Effector memory CD4-positive, alpha-beta T cell (primary cell): ENCODE results near the gene CIBAR2.

Source experiments
- DNase-seq, 3 donors: peaks; one replicate each; pipeline ENCODE4 v3.0.0-alpha.2; 2020
- H3K27ac ChIP-seq: 2 replicates; pipeline ENCODE4 v1.7.0; 2013; ENCODE audit warnings: mild to moderate bottlenecking, low read length, moderate library complexity; ENCODE audit not compliant: insufficient read depth, poor library complexity, severe bottlenecking
- H3K27me3 ChIP-seq: replicated peaks from 2 replicates; pipeline ENCODE4 v1.7.0; 2013; ENCODE audit warnings: mild to moderate bottlenecking, low read length; ENCODE audit not compliant: insufficient read depth, control insufficient read depth, poor library complexity, severe bottlenecking
- H3K36me3 ChIP-seq: 2 replicates; pipeline ENCODE4 v1.7.0; 2013; ENCODE audit warnings: mild to moderate bottlenecking, low read length, moderate library complexity; ENCODE audit not compliant: control insufficient read depth, insufficient read depth
- H3K4me1 ChIP-seq: 2 replicates; pipeline ENCODE4 v1.7.0; 2013; ENCODE audit warnings: low read length, mild to moderate bottlenecking; ENCODE audit not compliant: control insufficient read depth, insufficient read depth, poor library complexity, severe bottlenecking
- H3K4me3 ChIP-seq: 2 replicates; pipeline ENCODE4 v1.7.0; 2013; ENCODE audit warnings: low read length, low read depth, mild to moderate bottlenecking; ENCODE audit not compliant: insufficient read depth, poor library complexity, severe bottlenecking
- H3K9me3 ChIP-seq: 2 replicates; pipeline ENCODE4 v1.7.0; 2013; ENCODE audit warnings: mild to moderate bottlenecking, low read length, moderate library complexity; ENCODE audit not compliant: control insufficient read depth

The CIBAR2 gene

DNA sequence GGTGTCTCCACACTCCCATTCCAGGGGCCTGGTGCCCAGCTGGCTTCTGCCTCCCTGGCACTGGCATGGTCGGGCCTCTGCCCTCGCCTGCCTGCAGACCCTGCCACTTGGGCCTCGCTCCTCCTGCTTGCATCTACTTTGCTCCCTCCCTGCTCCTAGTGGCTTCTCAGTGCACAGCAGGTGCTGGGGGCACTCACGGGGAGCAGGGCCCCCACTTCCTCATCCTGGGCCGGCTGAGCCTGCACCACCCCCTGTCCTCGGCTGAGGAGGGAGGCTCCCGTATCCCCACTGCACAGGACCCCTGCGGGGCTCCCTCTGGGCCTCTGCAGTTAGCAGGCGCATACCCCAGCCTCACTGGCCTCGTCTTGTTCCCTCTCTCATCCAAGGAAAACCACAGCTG is 35.2 kb downstream of the CIBAR2 start:
- no peak for DNase-seq
- Histone ChIP-seq H3K4me3 (no peak overlapping the region), H3K27ac (no peak overlapping the region), H3K27me3 (no peaks in the 10 kb centered on the region), H3K4me1 (no peaks in the 10 kb centered on the region), H3K36me3 (peaks cover 22% of the 10 kb centered on the region), H3K9me3 (no peaks in the 10 kb centered on the region)

DNA sequence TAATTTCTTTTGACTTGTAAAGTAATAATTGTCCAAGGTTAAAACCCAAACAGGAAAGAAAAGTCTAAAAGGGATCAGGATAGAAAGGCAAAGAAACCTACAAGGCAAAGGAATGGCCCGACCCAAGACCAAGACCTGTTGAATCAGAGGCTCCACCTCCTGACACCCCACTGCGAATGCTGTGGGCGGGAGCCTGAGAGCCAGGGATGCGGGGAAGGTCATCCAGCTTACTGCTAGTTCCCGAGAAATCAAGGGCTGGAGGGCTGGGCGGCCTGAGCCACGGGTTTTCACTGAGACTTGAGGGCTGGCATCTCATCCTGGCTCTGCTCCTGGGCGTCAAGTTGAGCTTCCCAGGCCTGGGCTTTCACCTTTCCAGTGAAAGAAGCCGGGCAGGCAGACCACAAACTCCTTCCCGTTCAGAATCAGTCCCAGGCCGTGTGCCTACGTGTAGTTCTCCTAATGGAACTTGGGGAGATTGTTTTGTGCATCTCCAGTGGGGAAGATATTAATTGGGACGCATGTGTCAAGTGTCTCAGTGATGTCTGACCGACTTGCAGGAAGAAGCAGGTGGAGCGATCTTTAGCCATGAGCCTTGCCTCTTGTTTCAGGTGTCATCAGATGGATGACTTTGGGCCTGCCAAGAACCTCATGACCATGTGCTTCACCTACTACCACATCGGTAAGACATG is 36.9 kb downstream of the CIBAR2 start:
- Histone ChIP-seq H3K4me1 (no peaks in the 10 kb centered on the region), H3K36me3 (peaks cover 30% of the 10 kb centered on the region), H3K4me3 (no peak overlapping the region), H3K9me3 (no peaks in the 10 kb centered on the region), H3K27ac (no peak overlapping the region), H3K27me3 (no peaks in the 10 kb centered on the region)
- DNase-seq = no peak

DNA sequence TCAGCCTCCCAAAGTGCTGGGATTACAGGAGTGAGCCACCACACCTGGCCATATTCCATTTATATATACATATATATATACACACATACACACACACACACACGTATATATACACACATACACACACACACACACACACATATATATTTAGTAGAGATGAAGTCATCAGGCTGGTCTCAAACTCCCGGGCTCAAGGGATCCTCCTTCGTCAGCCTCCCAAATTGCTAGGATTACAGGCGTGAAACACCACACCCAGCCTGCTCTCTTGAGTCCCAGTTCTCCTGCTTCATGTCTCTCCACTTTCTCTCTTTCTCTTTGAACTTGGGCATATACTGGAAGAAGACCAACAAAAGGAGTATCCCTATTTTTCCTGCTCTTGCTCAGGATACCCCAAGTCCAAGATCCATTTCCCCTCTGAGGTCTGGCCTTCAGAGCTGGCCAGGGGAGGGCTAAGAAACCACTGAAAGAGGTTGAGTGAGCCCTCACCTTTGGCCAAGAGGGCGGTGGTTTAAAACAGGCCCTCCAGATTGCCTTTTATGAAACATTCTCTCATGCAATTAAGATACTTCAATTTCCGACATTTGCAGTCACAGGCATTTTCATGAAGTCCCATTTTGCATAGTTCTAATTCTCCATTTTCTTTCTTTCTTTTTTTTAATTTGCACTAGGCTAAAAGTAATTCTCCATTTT is 37.9 kb downstream of the CIBAR2 start:
- no peak overlapping the region for H3K4me3 ChIP-seq
- no peak overlapping the region for H3K27ac ChIP-seq
- no peaks in the 10 kb centered on the region for H3K27me3 ChIP-seq
- DNase-seq = no peak
- H3K36me3 ChIP-seq = peaks cover 37% of the 10 kb centered on the region
- no peaks in the 10 kb centered on the region for H3K9me3 ChIP-seq
- no peaks in the 10 kb centered on the region for H3K4me1 ChIP-seq

DNA sequence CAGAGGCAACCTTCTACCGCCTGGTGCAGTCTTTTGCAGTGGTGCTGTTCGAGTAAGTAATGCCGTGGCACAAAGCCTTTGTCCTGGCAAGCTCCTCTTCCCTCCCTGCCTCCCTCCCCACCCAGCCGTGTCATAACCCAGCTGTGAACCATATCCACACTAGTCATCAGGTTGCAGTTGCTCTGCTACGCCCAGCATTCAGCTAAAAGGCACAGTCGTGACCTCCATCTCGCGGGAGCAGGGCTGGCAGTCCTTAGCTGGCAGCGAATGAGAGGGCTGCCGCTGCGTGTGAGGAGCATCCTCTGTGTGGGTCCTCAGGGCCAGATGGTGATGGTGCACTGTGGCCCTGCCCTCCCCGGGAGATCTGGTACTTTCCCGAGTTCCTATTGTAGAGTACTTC is 39.3 kb downstream of the CIBAR2 start:
- no peak overlapping the region for H3K4me3 ChIP-seq
- peaks cover 32% of the 10 kb centered on the region for H3K36me3 ChIP-seq
- no peaks in the 10 kb centered on the region for H3K27me3 ChIP-seq
- H3K9me3 ChIP-seq = no peaks in the 10 kb centered on the region
- no peak overlapping the region for H3K27ac ChIP-seq
- DNase-seq = no peak
- no peaks in the 10 kb centered on the region for H3K4me1 ChIP-seq

DNA sequence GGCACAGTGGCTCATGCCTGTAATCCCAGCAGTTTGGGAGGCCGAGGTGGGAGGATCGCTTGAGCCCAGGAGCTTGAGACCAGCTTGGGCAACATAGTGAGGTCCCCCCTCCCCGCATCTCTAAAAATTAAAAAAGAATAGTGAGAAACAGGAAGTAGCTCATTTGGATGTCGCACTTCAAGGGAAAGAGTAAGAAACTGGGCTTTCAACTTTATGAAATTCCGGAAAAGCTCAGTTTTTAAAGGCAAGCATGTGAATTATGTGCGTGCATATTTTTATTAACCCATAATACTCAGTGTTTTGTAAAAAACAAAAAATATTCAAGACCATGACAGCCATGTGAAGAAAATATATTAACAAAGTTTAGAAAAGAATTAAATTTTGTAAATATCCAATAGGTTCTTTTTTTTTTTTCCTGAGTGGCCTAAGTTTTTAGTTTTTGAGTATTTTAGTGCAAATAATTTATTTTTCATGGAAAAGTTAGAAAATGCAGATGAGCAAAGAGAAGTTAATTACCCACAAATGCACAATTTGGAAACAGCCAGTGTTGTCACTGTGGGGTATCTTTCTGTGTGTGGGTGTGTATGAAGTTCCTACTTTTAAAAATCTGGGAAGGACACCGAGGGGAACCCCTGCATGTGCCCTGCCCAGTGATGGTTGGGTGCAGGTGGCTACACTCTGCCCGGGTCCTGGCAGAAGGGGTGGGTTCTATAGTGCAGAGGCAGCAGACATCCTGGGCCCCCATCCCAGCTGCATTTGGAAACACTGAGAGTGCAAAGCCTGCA is 40.0 kb downstream of the CIBAR2 start:
- H3K4me1 ChIP-seq = no peaks in the 10 kb centered on the region
- no peaks in the 10 kb centered on the region for H3K9me3 ChIP-seq
- no peaks in the 10 kb centered on the region for H3K27me3 ChIP-seq
- H3K36me3 ChIP-seq = peaks cover 35% of the 10 kb centered on the region
- no peak for DNase-seq
- no peak overlapping the region for H3K4me3 ChIP-seq
- H3K27ac ChIP-seq = no peak overlapping the region

DNA sequence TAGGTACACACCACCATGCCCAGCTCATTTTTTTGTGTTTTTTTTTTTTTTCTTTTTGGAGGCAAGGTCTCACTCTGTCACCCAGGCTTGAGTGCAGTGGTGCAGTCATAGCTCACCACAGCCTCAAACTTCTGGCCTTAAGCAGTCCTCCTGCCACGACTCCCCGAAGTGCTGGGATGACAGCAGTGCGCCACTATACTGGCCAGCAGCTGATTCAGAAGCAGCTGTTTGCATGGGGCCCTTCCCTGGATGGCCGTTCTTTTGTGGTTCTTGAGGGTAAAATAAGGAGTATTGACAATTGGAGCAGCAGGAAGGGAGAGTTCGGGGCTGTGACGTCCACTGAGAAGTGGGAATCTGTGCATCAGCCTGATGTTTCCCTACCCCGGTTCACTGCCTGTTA is 43.1 kb downstream of the CIBAR2 start:
- DNase-seq = no peak
- Histone ChIP-seq H3K9me3 (no peaks in the 10 kb centered on the region), H3K4me3 (no peak overlapping the region), H3K4me1 (no peaks in the 10 kb centered on the region), H3K27ac (no peak overlapping the region), H3K27me3 (no peaks in the 10 kb centered on the region), H3K36me3 (peaks cover 45% of the 10 kb centered on the region)

DNA sequence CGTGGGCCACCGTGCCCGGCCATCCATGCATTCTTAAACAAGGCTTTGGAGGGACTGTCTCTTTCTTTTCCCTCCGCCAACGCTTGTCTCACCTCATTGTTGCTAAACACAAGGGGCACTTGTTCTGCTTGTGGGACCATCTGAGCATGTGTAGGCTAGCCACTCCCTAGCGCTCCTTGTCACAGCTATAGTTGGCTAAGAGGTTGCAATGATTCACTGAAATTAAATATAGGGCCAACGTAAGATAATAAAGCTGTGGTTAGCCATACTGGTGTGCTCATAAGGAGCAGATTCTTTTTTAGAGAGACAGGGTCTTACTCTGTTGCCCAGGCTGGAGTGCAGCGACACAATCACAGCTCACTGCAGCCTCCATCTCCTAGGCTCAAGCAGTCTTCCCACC is 43.5 kb downstream of the CIBAR2 start:
- no peaks in the 10 kb centered on the region for H3K9me3 ChIP-seq
- H3K4me1 ChIP-seq = no peaks in the 10 kb centered on the region
- DNase-seq = no peak
- no peaks in the 10 kb centered on the region for H3K27me3 ChIP-seq
- peaks cover 43% of the 10 kb centered on the region for H3K36me3 ChIP-seq
- H3K27ac ChIP-seq = no peak overlapping the region
- H3K4me3 ChIP-seq = no peak overlapping the region

DNA sequence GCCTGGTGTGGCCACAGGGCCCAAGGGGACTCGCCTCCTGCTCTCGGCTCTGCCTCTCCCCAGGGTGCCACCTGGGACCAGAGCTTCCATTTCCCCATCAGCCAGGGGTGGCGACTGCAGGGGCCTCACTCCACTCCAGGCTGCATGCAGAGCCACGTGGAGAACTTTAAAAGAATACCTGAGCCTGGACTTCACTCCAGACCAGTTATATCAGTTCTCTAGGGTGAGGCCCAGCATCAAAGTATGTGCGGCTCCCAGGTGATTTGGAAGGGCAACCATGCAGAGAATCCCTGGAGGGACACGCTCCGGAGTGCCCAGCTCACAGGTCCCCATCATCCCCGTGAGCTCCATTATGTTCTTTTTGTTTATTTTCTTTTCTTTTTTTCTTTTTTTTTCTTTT is 44.8 kb downstream of the CIBAR2 start:
- H3K4me1 ChIP-seq = no peaks in the 10 kb centered on the region
- no peak overlapping the region for H3K4me3 ChIP-seq
- peaks cover 34% of the 10 kb centered on the region for H3K36me3 ChIP-seq
- H3K27me3 ChIP-seq = no peaks in the 10 kb centered on the region
- no peak overlapping the region for H3K27ac ChIP-seq
- H3K9me3 ChIP-seq = no peaks in the 10 kb centered on the region
- no peak for DNase-seq

DNA sequence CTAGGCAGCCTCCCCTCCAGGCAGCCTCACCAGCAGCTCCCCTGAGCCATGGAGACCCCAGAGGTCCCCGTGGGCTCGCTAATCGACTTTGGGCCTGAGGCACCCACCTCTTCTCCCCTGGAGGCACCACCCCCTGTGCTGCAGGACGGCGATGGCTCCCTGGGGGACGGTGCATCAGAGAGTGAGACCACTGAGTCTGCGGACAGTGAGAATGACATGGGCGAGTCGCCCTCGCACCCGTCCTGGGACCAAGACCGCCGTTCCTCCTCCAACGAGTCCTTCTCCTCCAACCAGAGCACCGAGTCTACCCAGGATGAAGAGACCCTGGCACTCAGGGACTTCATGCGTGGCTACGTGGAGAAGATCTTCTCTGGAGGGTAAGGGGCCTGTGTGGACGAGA is 45.2 kb downstream of the CIBAR2 start:
- Histone ChIP-seq H3K9me3 (no peaks in the 10 kb centered on the region), H3K27me3 (no peaks in the 10 kb centered on the region), H3K4me3 (no peak overlapping the region), H3K4me1 (no peaks in the 10 kb centered on the region), H3K36me3 (peaks cover 34% of the 10 kb centered on the region), H3K27ac (no peak overlapping the region)
- no peak for DNase-seq

DNA sequence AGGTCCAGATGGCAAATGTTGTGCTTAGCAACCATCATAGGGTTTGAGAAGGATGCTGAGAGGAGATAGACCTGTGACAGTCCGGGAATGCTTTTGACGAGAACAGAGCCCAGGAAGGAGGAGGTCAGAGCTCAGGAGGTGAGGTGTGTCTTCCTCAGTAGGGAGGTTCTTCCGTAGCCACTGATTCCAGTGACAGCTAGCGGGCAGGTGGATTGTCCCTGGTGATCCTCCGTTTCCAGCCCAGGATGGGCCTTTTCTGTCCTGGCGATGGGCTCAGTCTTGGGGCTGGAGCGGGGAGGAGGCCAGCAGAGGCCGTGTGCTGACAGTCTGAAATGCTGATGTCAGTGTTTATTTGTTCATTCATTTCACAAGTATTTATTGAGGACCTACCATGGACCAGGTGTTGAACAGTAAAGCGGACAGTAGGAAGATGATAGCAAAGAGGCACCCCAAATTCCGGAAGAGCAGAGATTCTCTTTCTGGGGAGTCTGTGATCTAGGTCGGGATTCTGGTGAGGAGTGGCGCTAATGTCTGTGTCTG is 45.9 kb downstream of the CIBAR2 start:
- H3K27ac ChIP-seq = no peak overlapping the region
- H3K4me3 ChIP-seq = no peak overlapping the region
- no peak for DNase-seq
- no peaks in the 10 kb centered on the region for H3K4me1 ChIP-seq
- no peaks in the 10 kb centered on the region for H3K9me3 ChIP-seq
- no peaks in the 10 kb centered on the region for H3K27me3 ChIP-seq
- peaks cover 29% of the 10 kb centered on the region for H3K36me3 ChIP-seq
